GM12864 (cell line): ENCODE data around the gene TNS2.

Source experiments
- DNase-seq: peaks from one replicate; pipeline ENCODE4 v3.0.0-alpha.2; 2011; ENCODE audit warnings: low read depth
- H3K4me3 ChIP-seq: 2 replicates; pipeline ENCODE4 v1.5.1; 2011; ENCODE audit warnings: mild to moderate bottlenecking, low read depth, low read length, control low read depth
- CTCF ChIP-seq: IDR thresholded peaks from 2 replicates; pipeline ENCODE4 v1.5.1; 2011; ENCODE audit warnings: low read depth, mild to moderate bottlenecking, moderate library complexity, low read length, control low read depth, inconsistent platforms; ENCODE audit errors: missing control alignments

Gene TNS2

GRCh38 chr12:53059434-53060063 lies 9.7 kb downstream of the TNS2 start:
- no peak for TF ChIP-seq CTCF
- no peak for DNase-seq
- no peak overlapping the region for H3K4me3 ChIP-seq

GRCh38 chr12:53060064-53060720 lies 10.3 kb downstream of the TNS2 start:
- DNase-seq: no peak
- H3K4me3 ChIP-seq: no peak overlapping the region
- no peak for TF ChIP-seq CTCF

GRCh38 chr12:53060721-53061276 lies 10.9 kb downstream of the TNS2 start:
- no peak overlapping the region for H3K4me3 ChIP-seq
- DNase-seq: no peak
- no peak for TF ChIP-seq CTCF

GRCh38 chr12:53061404-53062010 lies 11.6 kb downstream of the TNS2 start:
- DNase-seq: no peak
- peak; percentile 21 for TF ChIP-seq CTCF
- H3K4me3 ChIP-seq: no peak overlapping the region

GRCh38 chr12:53062011-53062961 lies 12.4 kb downstream of the TNS2 start:
- no peak overlapping the region for H3K4me3 ChIP-seq
- DNase-seq: no peak
- no peak for TF ChIP-seq CTCF

- DNase-seq: no peak
- TF ChIP-seq CTCF: no peak
- no peak overlapping the region for H3K4me3 ChIP-seq
Observed at GRCh38 chr12:53062977-53063707, 13.3 kb downstream of the TNS2 start.
